Body of pancreas (tissue), 4 donors: Measurements from ENCODE around the gene PTGS1. TPM values are rescaled to one million over a fixed set of nuclear protein-coding genes. Genes with fewer than 3 reads are reported as not detected.

ENCODE experiments used
- ATAC-seq: fragments of 150-250 bp; one replicate; pipeline ENCODE4 v1.9.1; 2016
- DNase-seq, 4 donors: peaks; one replicate each; pipeline ENCODE4 v3.0.0-alpha.2; 2019
- H3K27ac ChIP-seq, 4 donors: fragments of 200-600 bp; sonication (generic); 1 replicate in 3 of 4; 2 replicates in 1 of 4; pipeline versions ENCODE4 v1.5.1 to v1.6.1; 2016 to 2019; ENCODE audit warnings: mild to moderate bottlenecking in 1 of 4, mixed read lengths in 1 of 4, moderate library complexity in 1 of 4
- H3K27me3 ChIP-seq, 2 donors: fragments of 200-600 bp; sonication (generic); one replicate each; pipeline ENCODE4 v1.6.0; 2016; ENCODE audit warnings: mild to moderate bottlenecking in 1 of 2
- H3K36me3 ChIP-seq, 2 donors: fragments of 200-600 bp; sonication (generic); replicated peaks in 1 of 2; 2 replicates each; pipeline ENCODE4 v1.5.1; 2016; ENCODE audit warnings: low read depth in 2 of 2; ENCODE audit not compliant: insufficient read depth in 1 of 2
- H3K4me1 ChIP-seq: fragments of 200-600 bp; sonication (generic); one replicate; pipeline ENCODE4 v1.6.0; 2016
- H3K4me3 ChIP-seq, 2 donors: fragments of 200-600 bp; sonication (generic); 1 replicate in 1 of 2; 2 replicates in 1 of 2; pipeline ENCODE4 v1.5.1; 2016 to 2019
- H3K9me3 ChIP-seq, 3 donors: fragments of 200-600 bp; sonication (generic); 1 replicate in 2 of 3; 2 replicates in 1 of 3; pipeline ENCODE4 v1.5.1; 2016
- CTCF ChIP-seq, 7 experiments: fragments of 450-650 bp in 4 of 7; fragments of 200-600 bp in 3 of 7; sonication (generic) in 3 of 7; IDR thresholded peaks; one replicate each; pipeline ENCODE4 v1.5.1; 2016 to 2019; ENCODE audit warnings: antibody characterized with exemption in 7 of 7
- POLR2A ChIP-seq, 3 donors: fragments of 450-650 bp; IDR thresholded peaks; one replicate each; pipeline ENCODE4 v1.6.1; 2016; ENCODE audit warnings: antibody characterized with exemption in 3 of 3, mild to moderate bottlenecking in 2 of 3
- WGBS, 2 donors: methylation state at CpG; one replicate each; pipeline ENCODE4 v1.1.5; 2017; 5-methylcytosine and 5-hydroxymethylcytosine counted together
- intact Hi-C: fragments of 100-400 bp; cut with DNase I; formaldehyde crosslinking; loops from one replicate; pipeline ENCODE4 v1.15.1; 2023
- total RNA-seq, 2 donors: library from RNA; depleted of rRNA; stranded (reverse); fragments of >200 nt; gene quantifications; one replicate each; pipeline ENCODE4 v1.1.0, GENCODE V29; 2016

The PTGS1 gene
- total RNA-seq, 2 donors from 2014 or later: 2.1 to 3.0 TPM

GRCh38 chr9:122349201-122349600, 21.6 kb upstream of the PTGS1 start:
- intact Hi-C loops: no loop called here
- WGBS, 2 donors: 55 to 70% methylated on average over 4 of the region's 4 CpGs
- no peaks in the 10 kb centered on the region for H3K36me3 ChIP-seq
- H3K9me3 ChIP-seq: no peaks in the 10 kb centered on the region
- ATAC-seq (no peak), DNase-seq (no peak)
- TF ChIP-seq POLR2A (IDR thresholded peaks at IDR 0.05) (no peak), CTCF (IDR thresholded peaks at IDR 0.05) (no peak)
- H3K27ac ChIP-seq: no peak overlapping the region
- H3K4me1 ChIP-seq: peaks cover 15% of the 10 kb centered on the region
- no peak overlapping the region for H3K4me3 ChIP-seq
- peaks cover 0 to 5% of the 10 kb centered on the region in 2 donors for H3K27me3 ChIP-seq

- peak; percentile 78 to 83 (median 79) for DNase-seq
- H3K9me3 ChIP-seq: no peaks in the 10 kb centered on the region
- intact Hi-C loops: loop anchor here (5.0 to 10.0 kb wide), 2 partner anchors 223 to 464 kb away; no protein-coding TSS in a partner anchor
- H3K36me3 ChIP-seq: no peaks in the 10 kb centered on the region
- peak; percentile 80 for ATAC-seq
- no peak overlapping the region for H3K4me3 ChIP-seq
- H3K4me1 ChIP-seq: peaks cover 15% of the 10 kb centered on the region
- TF ChIP-seq CTCF (IDR thresholded peaks at IDR 0.05) (peak; percentile 86 to 97 (median 95)), POLR2A (IDR thresholded peaks at IDR 0.05) (no peak)
- H3K27ac ChIP-seq: no peak overlapping the region
- H3K27me3 ChIP-seq: peaks cover 0 to 5% of the 10 kb centered on the region in 2 donors
- WGBS, 2 donors: 27 to 37% methylated on average over 9 to 11 of the region's 11 CpGs
Observed at GRCh38 chr9:122350577-122351355, 20.1 kb upstream of the PTGS1 start.

- 61 to 78% methylated on average over 8 of the region's 8 CpGs for WGBS, 2 donors
- Histone ChIP-seq H3K9me3 (no peaks in the 10 kb centered on the region), H3K4me1 (no peaks in the 10 kb centered on the region), H3K4me3 (no peak overlapping the region), H3K36me3 (no peaks in the 10 kb centered on the region), H3K27me3 (no peaks in the 10 kb centered on the region), H3K27ac (no peak overlapping the region)
- intact Hi-C loops: loop anchor here (5.0 to 10.0 kb wide), 2 partner anchors 227 to 460 kb away; no protein-coding TSS in a partner anchor
- DNase-seq (peak in 1 of 4 donors; percentile 22), ATAC-seq (no peak)
- no peak for TF ChIP-seq CTCF (IDR thresholded peaks at IDR 0.05)
- TF ChIP-seq POLR2A (IDR thresholded peaks at IDR 0.05): no peak
Observed at GRCh38 chr9:122354536-122355199, 16.2 kb upstream of the PTGS1 start.

- DNase-seq: no peak
- no peak for ATAC-seq
- no peaks in the 10 kb centered on the region for H3K36me3 ChIP-seq
- TF ChIP-seq POLR2A (IDR thresholded peaks at IDR 0.05) (no peak), CTCF (IDR thresholded peaks at IDR 0.05) (no peak)
- H3K27ac ChIP-seq: no peak overlapping the region
- no peaks in the 10 kb centered on the region for H3K27me3 ChIP-seq
- WGBS, 2 donors: 71 to 78% methylated on average over 4 of the region's 4 CpGs
- no peaks in the 10 kb centered on the region for H3K4me1 ChIP-seq
- intact Hi-C loops: loop anchor here (10.0 kb wide), 1 partner anchor 459 kb away; no protein-coding TSS in a partner anchor
- no peak overlapping the region for H3K4me3 ChIP-seq
- H3K9me3 ChIP-seq: no peaks in the 10 kb centered on the region
Observed at GRCh38 chr9:122355336-122355875, 15.4 kb upstream of the PTGS1 start.
